ENCODE data around the gene GPR176.

GPR176 gene

GRCh38 chr15:39828374-39828931, 91.6 kb downstream of the GPR176 start:
- H3K9me2 ChIP-seq (replicated peaks; ENCODE audit: low read depth, low read length) = no peaks in the 10 kb centered on the region
- no peak overlapping the region for H3K4me2 ChIP-seq (ENCODE audit: low read depth, low read length, poor library complexity, severe bottlenecking)
- no peaks in the 10 kb centered on the region for H4K20me1 ChIP-seq (ENCODE audit: insufficient read depth, low read length, poor library complexity, severe bottlenecking)
- TF ChIP-seq EZH2phosphoT487 (IDR thresholded peaks at IDR 0.05; ENCODE audit: borderline replicate concordance) = no peak
- TF ChIP-seq CTCF (conservative IDR thresholded peaks at IDR 0.05; ENCODE audit: low read length) = no peak
- no peak overlapping the region for H2AFZ ChIP-seq (ENCODE audit: low read length)
- H3K36me3 ChIP-seq (ENCODE audit: insufficient read depth, low read length) = no peaks in the 10 kb centered on the region
- no peaks in the 10 kb centered on the region for H3K79me2 ChIP-seq (ENCODE audit: insufficient read depth, low read length)
- H3K4me1 ChIP-seq (ENCODE audit: insufficient read depth, low read length, poor library complexity, severe bottlenecking) = peaks cover 3% of the 10 kb centered on the region
- H3K27me3 ChIP-seq (ENCODE audit: insufficient read depth, low read length, poor library complexity, severe bottlenecking) = no peaks in the 10 kb centered on the region
- no peak overlapping the region for H3K4me3 ChIP-seq (ENCODE audit: low read length, poor library complexity, severe bottlenecking)
- H3K9ac ChIP-seq (ENCODE audit: low read depth, low read length, poor library complexity, severe bottlenecking) = no peak overlapping the region
- H3K9me3 ChIP-seq (ENCODE audit: insufficient read depth, low read depth, low read length) = no peaks in the 10 kb centered on the region
- no peaks in the 10 kb centered on the region for H3F3A ChIP-seq (ENCODE audit: low read depth)

GRCh38 chr15:39826975-39827374, 93.1 kb downstream of the GPR176 start:
- Histone ChIP-seq H3K27me3 (ENCODE audit: insufficient read depth, low read length, poor library complexity, severe bottlenecking) (no peaks in the 10 kb centered on the region), H3K9ac (ENCODE audit: low read depth, low read length, poor library complexity, severe bottlenecking) (no peak overlapping the region), H3K4me3 (ENCODE audit: low read length, poor library complexity, severe bottlenecking) (no peak overlapping the region), H3K36me3 (ENCODE audit: insufficient read depth, low read length) (no peaks in the 10 kb centered on the region), H3K9me3 (ENCODE audit: insufficient read depth, low read depth, low read length) (no peaks in the 10 kb centered on the region), H3K4me2 (ENCODE audit: low read depth, low read length, poor library complexity, severe bottlenecking) (no peak overlapping the region), H3K9me2 (replicated peaks; ENCODE audit: low read depth, low read length) (no peaks in the 10 kb centered on the region), H3K4me1 (ENCODE audit: insufficient read depth, low read length, poor library complexity, severe bottlenecking) (peaks cover 3% of the 10 kb centered on the region), H3K79me2 (ENCODE audit: insufficient read depth, low read length) (no peaks in the 10 kb centered on the region), H2AFZ (ENCODE audit: low read length) (no peak overlapping the region), H4K20me1 (ENCODE audit: insufficient read depth, low read length, poor library complexity, severe bottlenecking) (no peaks in the 10 kb centered on the region), H3F3A (ENCODE audit: low read depth) (no peaks in the 10 kb centered on the region)
- no peak for TF ChIP-seq CTCF (conservative IDR thresholded peaks at IDR 0.05; ENCODE audit: low read length)

GRCh38 chr15:39823634-39824033, 96.4 kb downstream of the GPR176 start:
- Histone ChIP-seq H3K9ac (ENCODE audit: low read depth, low read length, poor library complexity, severe bottlenecking) (no peak overlapping the region), H4K20me1 (ENCODE audit: insufficient read depth, low read length, poor library complexity, severe bottlenecking) (no peaks in the 10 kb centered on the region), H3K9me2 (replicated peaks; ENCODE audit: low read depth, low read length) (no peaks in the 10 kb centered on the region), H3K4me1 (ENCODE audit: insufficient read depth, low read length, poor library complexity, severe bottlenecking) (peaks cover 3% of the 10 kb centered on the region), H3K36me3 (ENCODE audit: insufficient read depth, low read length) (no peaks in the 10 kb centered on the region), H3K4me2 (ENCODE audit: low read depth, low read length, poor library complexity, severe bottlenecking) (no peak overlapping the region), H3K4me3 (ENCODE audit: low read length, poor library complexity, severe bottlenecking) (no peak overlapping the region), H3K9me3 (ENCODE audit: insufficient read depth, low read depth, low read length) (no peaks in the 10 kb centered on the region), H2AFZ (ENCODE audit: low read length) (no peak overlapping the region), H3F3A (ENCODE audit: low read depth) (no peaks in the 10 kb centered on the region), H3K79me2 (ENCODE audit: insufficient read depth, low read length) (no peaks in the 10 kb centered on the region), H3K27me3 (ENCODE audit: insufficient read depth, low read length, poor library complexity, severe bottlenecking) (no peaks in the 10 kb centered on the region)
- TF ChIP-seq CTCF (conservative IDR thresholded peaks at IDR 0.05; ENCODE audit: low read length) (no peak), EZH2phosphoT487 (IDR thresholded peaks at IDR 0.05; ENCODE audit: borderline replicate concordance) (no peak)
